ENCODE results near the gene CHTF8. TPM values are rescaled to one million over a fixed set of nuclear protein-coding genes. Genes with fewer than 3 reads are reported as not detected.
A peak's percentile ranks its signal among the peaks of the same experiment; 100 is the strongest.

Gene CHTF8
- total RNA-seq, 2 donors from 2014 or later: 94.6 to 135 TPM

GRCh38 chr16:69108905-69109252 is 23.5 kb downstream of the CHTF8 start:
- H3K36me3 Mint-ChIP-seq: peaks cover 5 to 7% of the 10 kb centered on the region in 2 donors
- no peak for ATAC-seq
- DNase-seq (ENCODE audit: low spot score in 2 of 2): no peak
- no peak overlapping the region for H3K27ac Mint-ChIP-seq
- H3K9me3 Mint-ChIP-seq: no peaks in the 10 kb centered on the region

- Mint-ChIP-seq H3K27ac (no peak overlapping the region), H3K36me3 (peaks cover 5 to 7% of the 10 kb centered on the region in 2 donors), H3K9me3 (no peaks in the 10 kb centered on the region)
- DNase-seq (ENCODE audit: low spot score in 2 of 2) (no peak), ATAC-seq (no peak)
These were observed 24.1 kb downstream of the CHTF8 start for GRCh38 chr16:69108064-69108904.

GRCh38 chr16:69107316-69107962 is 24.9 kb downstream of the CHTF8 start:
- peaks cover 5 to 7% of the 10 kb centered on the region in 2 donors for H3K36me3 Mint-ChIP-seq
- H3K27ac Mint-ChIP-seq: no peak overlapping the region
- H3K9me3 Mint-ChIP-seq: no peaks in the 10 kb centered on the region
- DNase-seq (ENCODE audit: low spot score in 2 of 2) (no peak), ATAC-seq (no peak)

- no peaks in the 10 kb centered on the region for H3K9me3 Mint-ChIP-seq
- no peak overlapping the region for H3K27ac Mint-ChIP-seq
- DNase-seq (ENCODE audit: low spot score in 2 of 2) (peak in 1 of 2 donors; percentile 13), ATAC-seq (no peak)
- H3K36me3 Mint-ChIP-seq: peaks cover 5 to 7% of the 10 kb centered on the region in 2 donors
These were observed 25.7 kb downstream of the CHTF8 start for GRCh38 chr16:69106491-69107315.

- Mint-ChIP-seq H3K36me3 (peaks cover 5 to 7% of the 10 kb centered on the region in 2 donors), H3K9me3 (no peaks in the 10 kb centered on the region), H3K27ac (peak within 1 kb of the TSS in 1 of 2 donors; percentile 72)
- peak in 1 of 2 donors; percentile 63 for DNase-seq (ENCODE audit: low spot score in 2 of 2)
- peak; percentile 62 to 72 for ATAC-seq
These were observed 26.7 kb downstream of the CHTF8 start, which contains the start of gene HAS3 for GRCh38 chr16:69105501-69106361. TSS of gene HAS3 (plus strand) at chr16:69105653. CDS start at chr16:69109396, 3,743 bp downstream.

GRCh38 chr16:69100071-69100691 is 32.2 kb downstream of the CHTF8 start:
- no peak overlapping the region for H3K27ac Mint-ChIP-seq
- no peaks in the 10 kb centered on the region for H3K9me3 Mint-ChIP-seq
- DNase-seq (ENCODE audit: low spot score in 2 of 2): no peak
- no peak for ATAC-seq
- no peaks in the 10 kb centered on the region for H3K36me3 Mint-ChIP-seq

GRCh38 chr16:69095193-69095592 is 37.2 kb downstream of the CHTF8 start:
- no peaks in the 10 kb centered on the region for H3K36me3 Mint-ChIP-seq
- ATAC-seq (no peak), DNase-seq (ENCODE audit: low spot score in 2 of 2) (no peak)
- H3K27ac Mint-ChIP-seq: no peak overlapping the region
- no peaks in the 10 kb centered on the region for H3K9me3 Mint-ChIP-seq

- no peak overlapping the region for H3K27ac Mint-ChIP-seq
- H3K9me3 Mint-ChIP-seq: no peaks in the 10 kb centered on the region
- DNase-seq (ENCODE audit: low spot score in 2 of 2) (no peak), ATAC-seq (no peak)
- H3K36me3 Mint-ChIP-seq: no peaks in the 10 kb centered on the region
These were observed 37.9 kb downstream of the CHTF8 start for GRCh38 chr16:69094501-69094900.

GRCh38 chr16:69093974-69094373 is 38.4 kb downstream of the CHTF8 start:
- H3K36me3 Mint-ChIP-seq: no peaks in the 10 kb centered on the region
- H3K27ac Mint-ChIP-seq: no peak overlapping the region
- DNase-seq (ENCODE audit: low spot score in 2 of 2): no peak
- no peaks in the 10 kb centered on the region for H3K9me3 Mint-ChIP-seq
- ATAC-seq: no peak

GRCh38 chr16:69089091-69089910 is 43.1 kb downstream of the CHTF8 start:
- Mint-ChIP-seq H3K36me3 (no peaks in the 10 kb centered on the region), H3K9me3 (no peaks in the 10 kb centered on the region), H3K27ac (peak overlapping the region in 1 of 2 donors; percentile 75)
- ATAC-seq (peak; percentile 69 to 79), DNase-seq (ENCODE audit: low spot score in 2 of 2) (no peak)

- DNase-seq (ENCODE audit: low spot score in 2 of 2) (no peak), ATAC-seq (no peak)
- Mint-ChIP-seq H3K36me3 (no peaks in the 10 kb centered on the region), H3K9me3 (no peaks in the 10 kb centered on the region), H3K27ac (peak overlapping the region in 1 of 2 donors; percentile 75)
These were observed 43.7 kb downstream of the CHTF8 start for GRCh38 chr16:69088684-69089083.

- Mint-ChIP-seq H3K27ac (peak overlapping the region; percentile 48 to 94), H3K9me3 (no peaks in the 10 kb centered on the region), H3K36me3 (no peaks in the 10 kb centered on the region)
- no peak for ATAC-seq
- no peak for DNase-seq (ENCODE audit: low spot score in 2 of 2)
These were observed 45.2 kb downstream of the CHTF8 start for GRCh38 chr16:69087161-69087581.

GRCh38 chr16:69085032-69085695 is 47.2 kb downstream of the CHTF8 start:
- ATAC-seq (no peak), DNase-seq (ENCODE audit: low spot score in 2 of 2) (no peak)
- Mint-ChIP-seq H3K27ac (peak overlapping the region in 1 of 2 donors; percentile 77), H3K9me3 (no peaks in the 10 kb centered on the region), H3K36me3 (no peaks in the 10 kb centered on the region)

GRCh38 chr16:69084289-69084688 is 48.1 kb downstream of the CHTF8 start:
- DNase-seq (ENCODE audit: low spot score in 2 of 2) (no peak), ATAC-seq (no peak)
- no peaks in the 10 kb centered on the region for H3K9me3 Mint-ChIP-seq

More at GRCh38 chr16:69084289-69084688, 48.1 kb downstream of the CHTF8 start:
- Mint-ChIP-seq H3K27ac (no peak overlapping the region), H3K36me3 (no peaks in the 10 kb centered on the region)

Data from activated naive CD4-positive, alpha-beta T cell treated with anti-CD3 and anti-CD28 coated beads, Interleukin-2, amount 50 U/mL, for 72 hours (primary cell).